HepG2 (cell line): Measurements from ENCODE around the gene THEM4. TPM values are rescaled to one million over a fixed set of nuclear protein-coding genes. Genes with fewer than 3 reads are reported as not detected.

ENCODE experiments used
- HHEX ChIP-seq: IDR thresholded peaks from 2 replicates; pipeline ENCODE4 v1.6.1; 2016; ENCODE audit warnings: control low read depth
- MAF1 ChIP-seq: sonication (generic); formaldehyde crosslinking; IDR thresholded peaks from 2 replicates; pipeline ENCODE4 v1.5.0; 2020; ENCODE audit warnings: missing genetic modification reagents, borderline replicate concordance
- NR2F1 ChIP-seq, 2 experiments: fragments of 450-650 bp in 1 of 2; formaldehyde crosslinking in 1 of 2; IDR thresholded peaks; 2 replicates each; pipeline versions ENCODE4 v1.5.0 to v1.6.1; 2016 to 2020; ENCODE audit warnings: mild to moderate bottlenecking in 1 of 2, missing compliant biosample characterization in 1 of 2, missing genetic modification reagents in 1 of 2, moderate library complexity in 1 of 2
- NR2F2 ChIP-seq: IDR thresholded peaks from 2 replicates; pipeline ENCODE4 v1.6.1; 2012; ENCODE audit warnings: low read depth, inconsistent platforms, borderline replicate concordance
- RARA ChIP-seq: IDR thresholded peaks from 2 replicates; pipeline ENCODE4 v1.6.1; 2016; ENCODE audit warnings: missing genetic modification reagents, missing compliant biosample characterization
- ZMYM4 ChIP-seq: sonication (generic); formaldehyde crosslinking; IDR thresholded peaks from 2 replicates; pipeline ENCODE4 v1.8.1; 2023; ENCODE audit warnings: mild to moderate bottlenecking, missing genetic modification reagents
- ZNF281 ChIP-seq: sonication (generic); formaldehyde crosslinking; IDR thresholded peaks from 2 replicates; pipeline ENCODE4 v1.4.0; 2020; ENCODE audit warnings: missing genetic modification reagents, borderline replicate concordance
- ZNF414 ChIP-seq: sonication (generic); formaldehyde crosslinking; IDR thresholded peaks from 2 replicates; pipeline ENCODE4 v1.5.0; 2020; ENCODE audit warnings: missing genetic modification reagents
- ZNF790 ChIP-seq: sonication (generic); formaldehyde crosslinking; IDR thresholded peaks from 2 replicates; pipeline ENCODE4 v1.8.0; 2022; ENCODE audit warnings: missing genetic modification reagents, mild to moderate bottlenecking, borderline replicate concordance
- polyA plus RNA-seq, 8 experiments: library from polyadenylated mRNA; depleted of rRNA in 3 of 8; stranded (reverse) in 7 of 8; unstranded in 1 of 8; fragments of >200 nt; fragmentation: Illumina TruSeq in 4 of 8; extraction: Trizol in 4 of 8; gene quantifications; 2 replicates each; pipeline versions ENCODE4 v1.2.1 to v1.2.3, GENCODE V29; 2011 to 2016; ENCODE audit warnings: low read depth in 4 of 8, missing spikeins in 1 of 8, mixed read lengths in 1 of 8; ENCODE audit not compliant: insufficient read depth in 1 of 8
- total RNA-seq, 5 experiments: library from RNA; depleted of rRNA; stranded (reverse); fragments of >200 nt; fragmentation: Illumina TruSeq; extraction: Trizol; gene quantifications; 2 replicates each; pipeline ENCODE4 v1.2.3, GENCODE V29; 2016; ENCODE audit warnings: low read depth in 1 of 5

The THEM4 gene
- total and polyA plus RNA-seq, 2 of the 13 experiments (the other 11 are each of a cell fraction or from before 2014, with no cell fraction given) = 10.9 to 13.9 TPM

DNA sequence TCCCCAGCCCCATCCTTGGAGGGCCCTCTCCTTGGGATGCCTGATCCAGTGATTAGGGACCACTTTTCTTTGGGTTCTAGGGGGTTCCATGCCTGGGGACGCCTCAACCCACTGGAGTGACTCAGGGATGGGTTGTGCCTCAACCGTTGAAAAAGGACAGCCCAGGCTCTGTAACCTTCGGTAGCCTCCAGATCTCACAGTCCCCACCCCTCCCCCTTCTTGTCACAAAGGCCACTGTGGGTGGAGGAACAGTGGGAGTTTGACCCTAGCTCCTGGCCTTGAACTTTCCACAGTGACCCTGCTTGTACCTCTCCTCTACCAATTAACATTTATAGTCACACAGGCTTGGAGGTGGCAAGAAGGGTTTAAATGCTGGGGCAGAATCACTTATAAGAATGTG is 75.1 kb downstream of the THEM4 start (continued):
- TF ChIP-seq ZMYM4 (CRISPR knock-in tag) (peak; percentile 60; the same call in 1 of the 2 replicates), NR2F1 (CRISPR knock-in tag; IDR thresholded peaks at IDR 0.05) (peak; percentile 60 to 92), NR2F2 (peak; percentile 73), HHEX (CRISPR knock-in tag) (no peak), ZNF414 (0 out of 2 replicates have a peak, but pooled peaks have one; percentile 44), ZNF281 (CRISPR knock-in tag) (peak; percentile 96), ZNF790 (CRISPR knock-in tag) (no peak), RARA (CRISPR knock-in tag) (peak; percentile 92), MAF1 (CRISPR knock-in tag) (no peak)
- TF ChIP-seq, all 625 proteins: peak for 45
